ENCODE results near the gene NOVA2. TPM values are rescaled to one million over a fixed set of nuclear protein-coding genes. Genes with fewer than 3 reads are reported as not detected.
A peak's percentile ranks its signal among the peaks of the same experiment; 100 is the strongest.

The NOVA2 gene
- total RNA-seq, 4 donors from 2014 or later, result 0.67 to 5.1 (median 3.0) TPM

- WGBS, 2 donors (ENCODE audit: low coverage in 1 of 2), result 0 to 13% methylated on average over 7 to 17 of the region's 33 CpGs
- Histone ChIP-seq H3K36me3 (no peaks in the 10 kb centered on the region), H3K27me3 (peaks cover 22% of the 10 kb centered on the region), H3K4me1 (peaks cover 0 to 8% (median 0%) of the 10 kb centered on the region in 3 donors), H3K4me3 (no peak overlapping the region), H3K9me3 (no peaks in the 10 kb centered on the region), H3K27ac (no peak overlapping the region)
- peak; percentile 91 for ATAC-seq
- TF ChIP-seq CTCF (IDR thresholded peaks at IDR 0.05) (peak in 1 of 4 experiments; percentile 24), POLR2AphosphoS5 (IDR thresholded peaks at IDR 0.05) (no peak)
Observed at GRCh38 chr19:45927565-45928261, 46.0 kb downstream of the NOVA2 start.

- peaks cover 8% of the 10 kb centered on the region for H3K27me3 ChIP-seq
- no peak overlapping the region for H3K4me3 ChIP-seq
- H3K36me3 ChIP-seq, result no peaks in the 10 kb centered on the region
- no peak for ATAC-seq
- no peaks in the 10 kb centered on the region for H3K9me3 ChIP-seq
- H3K27ac ChIP-seq, result no peak overlapping the region
- H3K4me1 ChIP-seq, result peaks cover 0 to 8% (median 0%) of the 10 kb centered on the region in 3 donors
- TF ChIP-seq POLR2AphosphoS5 (IDR thresholded peaks at IDR 0.05) (no peak), CTCF (IDR thresholded peaks at IDR 0.05) (no peak), EP300 (IDR thresholded peaks at IDR 0.05) (no peak), POLR2A (IDR thresholded peaks at IDR 0.05) (no peak)
- WGBS, 2 donors (ENCODE audit: low coverage in 1 of 2), result 58 to 83% methylated on average over 4 of the region's 6 CpGs
Observed at GRCh38 chr19:45924891-45925447, 48.7 kb downstream of the NOVA2 start.

GRCh38 chr19:45922281-45922680, 51.4 kb downstream of the NOVA2 start:
- H3K27me3 ChIP-seq, result peaks cover 32% of the 10 kb centered on the region
- TF ChIP-seq EP300 (IDR thresholded peaks at IDR 0.05) (no peak), POLR2AphosphoS5 (IDR thresholded peaks at IDR 0.05) (no peak), POLR2A (IDR thresholded peaks at IDR 0.05) (no peak), CTCF (IDR thresholded peaks at IDR 0.05) (no peak)
- no peaks in the 10 kb centered on the region for H3K36me3 ChIP-seq
- no peak for ATAC-seq
- 44 to 68% methylated on average over 8 to 9 of the region's 9 CpGs for WGBS, 2 donors (ENCODE audit: low coverage in 1 of 2)
- H3K27ac ChIP-seq, result no peak overlapping the region
- H3K9me3 ChIP-seq, result no peaks in the 10 kb centered on the region
- no peak overlapping the region for H3K4me3 ChIP-seq
- H3K4me1 ChIP-seq, result no peaks in the 10 kb centered on the region

GRCh38 chr19:45920458-45920857, 53.2 kb downstream of the NOVA2 start:
- no peak for TF ChIP-seq EP300 (IDR thresholded peaks at IDR 0.05)
- TF ChIP-seq POLR2A (IDR thresholded peaks at IDR 0.05), result no peak
- TF ChIP-seq POLR2AphosphoS5 (IDR thresholded peaks at IDR 0.05), result no peak
- no peak for TF ChIP-seq CTCF (IDR thresholded peaks at IDR 0.05)
- Histone ChIP-seq H3K9me3 (no peaks in the 10 kb centered on the region), H3K4me3 (no peak overlapping the region), H3K27ac (no peak overlapping the region), H3K4me1 (no peaks in the 10 kb centered on the region), H3K36me3 (no peaks in the 10 kb centered on the region), H3K27me3 (peaks cover 50% of the 10 kb centered on the region)
- no peak for ATAC-seq
- 47% methylated on average over 4 of the region's 8 CpGs; no CpG with 5 or more reads in 1 of the 2 donors for WGBS, 2 donors (ENCODE audit: low coverage in 1 of 2)

DNA sequence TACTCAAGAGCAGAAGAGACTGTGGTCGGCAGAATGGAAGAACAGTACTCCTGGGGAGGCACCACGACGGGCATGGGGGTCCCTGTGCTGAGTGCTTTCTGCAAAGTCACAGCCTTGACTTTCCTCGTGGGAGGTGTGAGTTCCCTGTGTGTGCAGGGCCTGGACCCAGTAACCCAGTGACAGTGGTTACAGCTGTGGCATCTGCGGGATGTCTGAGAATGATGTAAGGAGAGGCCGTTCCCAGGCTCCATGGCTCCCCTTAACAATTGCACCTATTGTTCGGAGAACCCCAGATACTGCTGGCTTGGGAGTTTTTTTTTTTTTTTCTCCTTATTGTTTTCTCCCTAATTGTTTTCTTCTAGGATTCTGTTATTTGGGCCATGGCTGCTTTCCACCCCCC, 54.0 kb downstream of the NOVA2 start:
- no peak overlapping the region for H3K4me3 ChIP-seq
- no peaks in the 10 kb centered on the region for H3K36me3 ChIP-seq
- TF ChIP-seq POLR2A (IDR thresholded peaks at IDR 0.05) (no peak), POLR2AphosphoS5 (IDR thresholded peaks at IDR 0.05) (no peak), CTCF (IDR thresholded peaks at IDR 0.05) (no peak), EP300 (IDR thresholded peaks at IDR 0.05) (no peak)
- H3K9me3 ChIP-seq, result no peaks in the 10 kb centered on the region
- no peak for ATAC-seq
- H3K27me3 ChIP-seq, result peaks cover 54% of the 10 kb centered on the region
- 63 to 77% methylated on average over 5 to 7 of the region's 7 CpGs for WGBS, 2 donors (ENCODE audit: low coverage in 1 of 2)
- no peak overlapping the region for H3K27ac ChIP-seq
- no peaks in the 10 kb centered on the region for H3K4me1 ChIP-seq
